HK-2 (cell line): ENCODE results near the gene SVBP.
"Not testable (repeated sequence)": the region's sequence is repeated elsewhere in the genome, so short reads cannot be mapped to it uniquely, and the experiment has no call there.

Source experiments
- DNase-seq: peaks from one replicate; pipeline ENCODE4 v3.0.0-alpha.2; 2018; ENCODE audit not compliant: unreplicated experiment

Gene SVBP

GRCh38 chr1:42841440-42842147 lies 24.4 kb upstream of the SVBP start:
- no peak for DNase-seq

GRCh38 chr1:42841010-42841409 lies 23.8 kb upstream of the SVBP start:
- DNase-seq: no peak

- no peak for DNase-seq
These were observed 21.4 kb upstream of the SVBP start for GRCh38 chr1:42838482-42839190.

- no peak for DNase-seq
These were observed 20.5 kb upstream of the SVBP start for GRCh38 chr1:42837709-42838108.

GRCh38 chr1:42835422-42835821 lies 18.2 kb upstream of the SVBP start:
- no peak for DNase-seq

GRCh38 chr1:42834803-42835202 lies 17.6 kb upstream of the SVBP start:
- DNase-seq: no peak

GRCh38 chr1:42833981-42834380 lies 16.8 kb upstream of the SVBP start:
- no peak for DNase-seq

GRCh38 chr1:42832641-42833240 lies 15.5 kb upstream of the SVBP start:
- DNase-seq: no peak

- DNase-seq: no peak
These were observed 14.1 kb upstream of the SVBP start for GRCh38 chr1:42831273-42831672.

GRCh38 chr1:42830631-42831030 lies 13.4 kb upstream of the SVBP start:
- no peak for DNase-seq

- no peak for DNase-seq
These were observed 8.0 kb upstream of the SVBP start for GRCh38 chr1:42825036-42825851.

GRCh38 chr1:42824481-42825035 lies 7.4 kb upstream of the SVBP start:
- no peak for DNase-seq

GRCh38 chr1:42822800-42823392 lies 5.7 kb upstream of the SVBP start:
- DNase-seq: no peak

- DNase-seq: no peak
These were observed 4.5 kb upstream of the SVBP start for GRCh38 chr1:42821690-42822089.

- no peak for DNase-seq
These were observed 3.6 kb upstream of the SVBP start for GRCh38 chr1:42820813-42821212.

- no peak for DNase-seq
These were observed 779 bp upstream of the SVBP start for GRCh38 chr1:42817976-42818375.

- DNase-seq: no peak
These were observed 207 bp upstream of the SVBP start for GRCh38 chr1:42817440-42817767.

GRCh38 chr1:42815941-42816584 lies 1.1 kb downstream of the SVBP start:
- DNase-seq: peak; percentile 10

- DNase-seq: not testable (repeated sequence)
These were observed 2.4 kb downstream of the SVBP start for GRCh38 chr1:42814815-42815214.

GRCh38 chr1:42807056-42807668 lies 10.0 kb downstream of the SVBP start:
- no peak for DNase-seq

- no peak for DNase-seq
These were observed 10.6 kb downstream of the SVBP start for GRCh38 chr1:42806593-42806992.
